Measurements from ENCODE around the gene UBE3B.

DNA sequence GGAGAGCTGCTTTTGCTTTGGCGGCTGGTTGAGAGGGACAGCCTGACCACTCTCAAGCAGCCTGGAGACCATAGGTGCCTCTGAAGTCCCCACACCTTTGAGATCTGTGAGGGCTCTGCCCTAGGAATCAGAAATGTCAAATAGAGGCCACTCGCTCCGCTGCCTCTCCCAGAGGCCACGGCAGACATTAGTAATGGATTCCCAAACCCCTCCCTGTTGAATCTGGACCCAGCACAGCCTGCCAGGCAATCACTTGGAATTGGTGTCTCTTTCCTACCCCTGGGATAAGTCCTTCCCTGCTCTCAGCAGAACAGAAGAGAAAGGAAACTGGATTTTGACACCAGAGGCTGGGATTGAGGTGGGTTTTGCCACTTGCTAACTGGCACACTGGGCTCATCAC lies 70.8 kb downstream of the UBE3B start:
- TF ChIP-seq POLR2A (IDR thresholded peaks at IDR 0.05), result no peak
- TF ChIP-seq, protein P1, sequence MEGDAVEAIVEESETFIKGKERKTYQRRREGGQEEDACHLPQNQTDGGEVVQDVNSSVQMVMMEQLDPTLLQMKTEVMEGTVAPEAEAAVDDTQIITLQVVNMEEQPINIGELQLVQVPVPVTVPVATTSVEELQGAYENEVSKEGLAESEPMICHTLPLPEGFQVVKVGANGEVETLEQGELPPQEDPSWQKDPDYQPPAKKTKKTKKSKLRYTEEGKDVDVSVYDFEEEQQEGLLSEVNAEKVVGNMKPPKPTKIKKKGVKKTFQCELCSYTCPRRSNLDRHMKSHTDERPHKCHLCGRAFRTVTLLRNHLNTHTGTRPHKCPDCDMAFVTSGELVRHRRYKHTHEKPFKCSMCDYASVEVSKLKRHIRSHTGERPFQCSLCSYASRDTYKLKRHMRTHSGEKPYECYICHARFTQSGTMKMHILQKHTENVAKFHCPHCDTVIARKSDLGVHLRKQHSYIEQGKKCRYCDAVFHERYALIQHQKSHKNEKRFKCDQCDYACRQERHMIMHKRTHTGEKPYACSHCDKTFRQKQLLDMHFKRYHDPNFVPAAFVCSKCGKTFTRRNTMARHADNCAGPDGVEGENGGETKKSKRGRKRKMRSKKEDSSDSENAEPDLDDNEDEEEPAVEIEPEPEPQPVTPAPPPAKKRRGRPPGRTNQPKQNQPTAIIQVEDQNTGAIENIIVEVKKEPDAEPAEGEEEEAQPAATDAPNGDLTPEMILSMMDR (IDR thresholded peaks at IDR 0.05), result no peak
